NCI-H1105 (cell line): ENCODE measurements around the gene SELENOP.
"Not testable (repeated sequence)": the region's sequence is repeated elsewhere in the genome, so short reads cannot be mapped to it uniquely, and the experiment has no call there.

ENCODE experiments used
- DNase-seq: peaks from one replicate; lab custom pipeline; 2025; lab: John Stamatoyannopoulos, UW

SELENOP gene

GRCh38 chr5:42826757-42827515 lies 15.2 kb upstream of the SELENOP start:
- DNase-seq = no peak

- no peak for DNase-seq
Measured at GRCh38 chr5:42825422-42826148, 13.9 kb upstream of the SELENOP start.

DNA sequence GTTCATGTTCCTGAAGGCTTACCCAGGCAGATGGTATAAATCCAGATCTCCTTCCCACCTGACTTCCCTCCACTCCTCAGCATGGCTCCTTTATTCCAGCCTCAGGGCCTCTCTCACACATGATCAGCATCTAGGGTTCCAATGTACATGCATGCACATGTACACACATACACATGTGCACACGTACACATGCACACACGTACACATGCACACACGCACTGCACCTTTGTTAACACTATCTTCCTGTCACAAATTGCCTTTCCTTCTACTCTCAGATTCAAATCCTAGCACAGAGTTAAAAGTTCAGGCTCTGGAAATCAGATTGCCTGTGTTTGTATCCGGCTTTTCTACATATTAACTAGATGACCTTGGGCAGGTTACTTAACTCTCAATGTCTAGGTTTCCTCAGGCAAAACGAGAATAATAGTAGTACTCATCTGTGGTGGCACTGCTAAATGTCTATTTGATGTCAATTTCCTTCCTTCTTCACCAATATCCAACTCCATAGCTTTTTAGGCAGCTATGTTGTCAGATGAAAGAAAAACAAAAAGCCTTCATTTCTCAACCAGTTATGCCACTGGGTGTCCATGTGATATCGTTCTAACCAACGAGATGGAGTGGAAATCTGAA lies 12.8 kb upstream of the SELENOP start:
- DNase-seq = no peak

GRCh38 chr5:42822548-42822947 lies 10.9 kb upstream of the SELENOP start:
- DNase-seq = no peak

- no peak for DNase-seq
Measured at GRCh38 chr5:42819745-42820144, 8.1 kb upstream of the SELENOP start.

GRCh38 chr5:42816546-42816945 lies 4.9 kb upstream of the SELENOP start:
- DNase-seq = not testable (repeated sequence)

- no peak for DNase-seq
Measured at GRCh38 chr5:42813533-42813932, 1.8 kb upstream of the SELENOP start.

DNA sequence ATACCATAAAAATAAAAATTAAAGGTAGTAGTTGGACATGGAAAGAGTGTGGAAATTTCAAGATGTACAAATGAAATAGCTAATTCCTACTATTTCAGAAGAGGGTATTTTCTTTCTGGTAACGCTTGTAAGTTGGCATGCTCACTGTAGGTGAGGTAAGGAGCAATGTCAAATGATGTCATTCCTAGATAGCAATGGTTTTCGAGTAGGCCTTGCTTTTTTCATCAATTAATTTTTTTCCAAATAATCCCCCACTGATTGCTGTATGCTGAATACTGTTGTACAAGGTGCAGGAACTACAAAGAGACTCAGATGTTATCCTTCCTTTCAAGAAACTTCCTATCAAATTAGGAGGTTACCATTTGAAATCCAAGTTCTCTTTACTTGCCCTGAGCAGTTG lies 928 bp upstream of the SELENOP start:
- no peak for DNase-seq

GRCh38 chr5:42810834-42811590 lies 680 bp downstream of the SELENOP start:
- no peak for DNase-seq

- no peak for DNase-seq
Measured at GRCh38 chr5:42808888-42809611, 2.6 kb downstream of the SELENOP start.

- no peak for DNase-seq
Measured at GRCh38 chr5:42807722-42808447, 3.8 kb downstream of the SELENOP start.

GRCh38 chr5:42806701-42807262 lies 4.9 kb downstream of the SELENOP start:
- no peak for DNase-seq

DNA sequence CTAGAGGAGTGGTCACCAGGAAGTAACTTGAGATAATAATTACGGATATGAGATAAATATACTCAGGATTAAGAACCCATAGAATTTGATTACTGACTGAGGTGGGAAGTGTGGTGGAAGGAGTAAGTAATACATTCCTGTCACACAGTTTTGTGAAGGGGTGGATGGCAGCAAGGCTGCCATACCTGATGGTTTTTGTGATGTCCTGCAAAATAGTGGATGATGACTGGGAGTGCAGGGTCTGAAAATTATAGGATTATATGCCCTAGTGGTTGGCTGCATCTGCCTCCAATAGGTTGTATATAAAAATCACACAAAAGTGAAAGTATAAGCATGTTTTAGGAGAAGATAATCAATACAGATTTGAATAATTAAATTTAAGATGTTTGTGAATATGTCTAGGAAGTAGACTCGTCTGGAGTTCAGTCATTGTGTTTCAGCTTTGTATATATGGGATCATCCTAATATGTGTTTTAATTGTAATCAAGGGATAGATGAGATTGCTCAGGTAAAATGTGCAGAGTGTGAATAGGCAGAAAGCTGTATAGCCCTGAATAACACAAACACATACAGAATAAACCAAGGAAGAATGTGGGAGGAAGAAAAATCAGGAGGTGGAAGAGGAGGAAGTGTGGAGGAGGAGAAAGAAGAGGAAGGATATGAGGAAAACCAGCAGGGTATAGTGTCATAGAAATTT lies 5.5 kb downstream of the SELENOP start:
- DNase-seq = no peak

- DNase-seq = no peak
Measured at GRCh38 chr5:42804717-42805339, 6.9 kb downstream of the SELENOP start.

DNA sequence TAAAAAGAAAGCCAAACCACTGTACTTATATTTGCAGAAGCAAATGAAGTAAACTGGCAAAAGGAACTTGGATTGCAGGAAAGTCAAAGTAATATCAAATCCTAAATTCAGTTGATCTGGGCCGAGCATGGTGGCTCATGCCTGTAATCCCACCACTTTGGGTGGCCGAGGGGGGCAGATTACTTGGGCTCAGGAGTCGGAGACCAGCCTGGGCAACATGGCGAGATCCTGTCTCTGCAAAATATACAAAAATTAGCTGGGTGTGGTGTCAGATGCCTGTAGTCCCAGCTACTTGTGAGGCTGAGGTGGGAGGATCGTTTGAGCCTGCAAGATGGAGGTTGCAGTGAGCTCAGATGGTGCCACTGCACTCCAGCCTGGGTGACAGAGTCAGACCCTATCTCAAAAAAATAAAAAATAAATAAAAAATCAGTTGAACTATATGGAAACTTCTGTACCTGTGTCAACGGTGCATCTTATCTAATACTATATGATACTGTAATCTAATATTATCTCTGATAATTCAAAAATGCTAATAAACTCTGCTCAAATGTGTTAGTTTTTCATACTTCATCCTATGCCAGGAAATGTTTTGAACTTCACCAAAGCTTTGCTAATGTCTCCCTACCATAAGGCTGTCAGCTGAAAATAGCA lies 10.1 kb downstream of the SELENOP start:
- DNase-seq = no peak

DNA sequence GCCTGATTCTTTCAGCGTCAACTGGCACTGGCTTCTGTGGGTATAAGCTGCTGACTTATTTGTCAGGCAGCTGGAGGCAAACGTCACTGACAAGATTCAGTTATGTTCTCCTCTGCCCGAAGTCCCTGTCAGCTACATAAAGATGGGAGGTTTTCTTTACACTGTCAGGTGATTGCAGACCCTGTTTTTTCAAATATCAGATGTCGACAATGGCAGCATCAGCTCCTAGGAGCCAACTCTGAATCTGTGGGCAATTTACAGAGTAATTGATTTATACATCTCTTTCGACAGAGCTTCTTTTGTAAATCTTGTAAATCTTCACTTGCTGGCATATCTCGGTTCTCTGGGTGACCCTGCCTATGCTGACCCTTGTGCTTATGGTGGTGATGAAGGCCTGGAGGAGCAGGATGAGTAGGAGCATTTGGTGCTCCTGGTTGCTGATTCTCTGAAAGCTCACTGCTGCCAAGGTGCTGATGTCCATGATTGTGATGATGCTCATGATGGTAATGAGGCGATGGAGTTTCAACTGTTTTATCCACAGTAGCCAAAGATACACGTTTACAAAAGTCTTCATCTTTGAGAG lies 10.9 kb downstream of the SELENOP start:
- DNase-seq = no peak

GRCh38 chr5:42799668-42800114 lies 12.0 kb downstream of the SELENOP start:
- DNase-seq = no peak

DNA sequence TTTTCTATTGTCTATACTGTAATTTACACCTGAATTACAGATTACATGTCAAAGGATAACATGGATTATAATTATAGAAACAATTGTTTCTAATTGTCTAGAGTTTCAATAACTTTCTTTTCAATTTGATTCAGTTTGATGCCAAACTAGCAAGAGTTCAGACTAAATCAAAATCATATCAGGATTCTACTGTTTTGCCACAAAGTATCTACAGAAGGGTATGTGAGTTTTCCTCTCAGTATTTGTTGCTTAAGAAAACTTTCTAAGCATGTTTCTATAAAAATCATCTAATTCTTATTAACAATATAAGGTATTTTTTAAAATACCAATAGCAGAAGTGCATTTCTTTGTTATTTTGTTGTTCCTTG lies 12.5 kb downstream of the SELENOP start:
- no peak for DNase-seq
